Adrenal gland (tissue), 5 donors: ENCODE measurements around the gene MKLN1.

Experiments used
- CTCF ChIP-seq, 6 experiments: fragments of 450-650 bp in 4 of 6; fragments of 200-600 bp in 2 of 6; sonication (generic) in 1 of 6; IDR thresholded peaks; 1 replicate in 5 of 6; 2 replicates in 1 of 6; pipeline versions ENCODE4 v1.5.1 to v1.8.0; 2016 to 2021; ENCODE audit warnings: antibody characterized with exemption in 6 of 6, mild to moderate bottlenecking in 2 of 6, moderate library complexity in 1 of 6
- POLR2A ChIP-seq, 2 donors: fragments of 450-650 bp; IDR thresholded peaks; one replicate each; pipeline ENCODE4 v1.6.1; 2017; ENCODE audit warnings: antibody characterized with exemption in 2 of 2, mild to moderate bottlenecking in 2 of 2, moderate library complexity in 1 of 2
- donor health status: DM: no; HTN: no; CAD: no.

- TF ChIP-seq CTCF (IDR thresholded peaks at IDR 0.05) (no peak), POLR2A (IDR thresholded peaks at IDR 0.05) (no peak)
Measured at GRCh38 chr7:131359136-131359776, 31.6 kb downstream of the MKLN1 start.
